ENCODE results near the gene INSIG2.
A peak's percentile ranks its signal among the peaks of the same experiment; 100 is the strongest.

INSIG2 gene

GRCh38 chr2:118088051-118089024 is at the start of gene INSIG2:
Gene INSIG2, plus strand, starts transcription at chr2:118088471. Its CDS starts 8,086 bp downstream, at chr2:118096557.
- no peaks in the 10 kb centered on the region for H3K9me3 Mint-ChIP-seq
- peak within 1 kb of the TSS; percentile 89 for H3K27ac Mint-ChIP-seq
- H3K4me1 Mint-ChIP-seq (ENCODE audit: low read depth) = peaks cover 21% of the 10 kb centered on the region
- peaks cover 4% of the 10 kb centered on the region for H3K36me3 Mint-ChIP-seq (ENCODE audit: low read depth)
- H3K27me3 Mint-ChIP-seq (ENCODE audit: low read depth) = peaks cover 11% of the 10 kb centered on the region
- H3K4me3 Mint-ChIP-seq = peak within 1 kb of the TSS; percentile 92

- H3K36me3 Mint-ChIP-seq (ENCODE audit: low read depth) = peaks cover 2% of the 10 kb centered on the region
- no peak overlapping the region for H3K4me3 Mint-ChIP-seq
- H3K27ac Mint-ChIP-seq = no peak overlapping the region
These were observed 47.4 kb upstream of the INSIG2 start for GRCh38 chr2:118040891-118041290.

DNA sequence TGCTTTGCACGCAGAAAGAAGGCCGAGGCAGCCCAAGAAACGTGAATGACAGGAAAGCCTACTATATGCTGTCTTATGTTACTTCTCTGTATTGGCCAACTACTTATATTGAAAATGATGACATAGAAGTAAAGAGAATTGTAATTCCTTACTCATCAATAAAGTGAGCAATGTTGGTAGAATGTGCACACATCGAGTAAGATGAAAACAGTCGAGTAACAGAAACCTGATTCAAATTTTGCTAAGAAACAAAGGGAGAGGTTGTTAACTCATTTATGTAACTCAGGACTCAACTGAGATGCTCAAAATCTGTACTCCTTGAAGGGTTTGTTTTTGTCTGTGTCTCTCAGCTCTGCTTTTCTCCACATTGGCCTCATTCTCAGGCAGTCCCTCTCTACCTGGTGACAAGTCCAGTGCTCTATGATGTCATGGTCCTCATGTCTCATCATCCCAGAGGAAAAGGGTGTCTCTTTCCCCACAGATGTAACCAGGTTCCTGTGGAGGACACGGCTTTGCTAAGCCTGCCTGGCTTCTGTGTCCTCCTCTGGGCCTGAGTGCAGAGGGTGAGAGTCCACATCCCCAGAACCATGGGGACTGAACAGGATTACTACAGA is 44.1 kb upstream of the INSIG2 start:
- Mint-ChIP-seq H3K4me3 (no peak overlapping the region), H3K9me3 (no peaks in the 10 kb centered on the region), H3K27ac (no peak overlapping the region), H3K36me3 (ENCODE audit: low read depth) (no peaks in the 10 kb centered on the region), H3K27me3 (ENCODE audit: low read depth) (peaks cover 43% of the 10 kb centered on the region), H3K4me1 (ENCODE audit: low read depth) (peaks cover 2% of the 10 kb centered on the region)

More at GRCh38 chr2:118040891-118041290, 47.4 kb upstream of the INSIG2 start:
- H3K27me3 Mint-ChIP-seq (ENCODE audit: low read depth) = peaks cover 54% of the 10 kb centered on the region
- peaks cover 10% of the 10 kb centered on the region for H3K9me3 Mint-ChIP-seq
- no peaks in the 10 kb centered on the region for H3K4me1 Mint-ChIP-seq (ENCODE audit: low read depth)

DNA sequence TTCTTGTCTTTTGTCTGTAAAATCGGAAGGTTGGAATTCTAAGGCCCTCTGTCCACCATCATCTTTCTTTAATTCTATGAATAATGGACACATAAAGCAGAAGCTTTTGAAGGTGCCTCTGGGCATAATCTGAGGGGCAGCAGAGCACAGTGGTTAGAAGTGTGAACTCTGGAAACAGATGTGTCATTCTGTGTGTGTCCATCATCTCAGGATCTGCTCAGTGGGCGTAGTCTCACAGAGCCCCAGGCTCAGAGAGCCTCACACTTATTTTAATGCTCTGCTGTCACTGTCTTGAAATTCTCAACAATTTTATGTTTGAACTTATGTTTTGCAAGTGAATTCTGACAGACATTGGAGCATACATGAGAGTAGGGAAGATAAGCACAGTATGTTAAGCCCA is 43.4 kb upstream of the INSIG2 start:
- H3K4me3 Mint-ChIP-seq = no peak overlapping the region
- H3K4me1 Mint-ChIP-seq (ENCODE audit: low read depth) = peaks cover 5% of the 10 kb centered on the region
- H3K9me3 Mint-ChIP-seq = no peaks in the 10 kb centered on the region
- peaks cover 40% of the 10 kb centered on the region for H3K27me3 Mint-ChIP-seq (ENCODE audit: low read depth)
- H3K27ac Mint-ChIP-seq = no peak overlapping the region
- H3K36me3 Mint-ChIP-seq (ENCODE audit: low read depth) = no peaks in the 10 kb centered on the region

- H3K27ac Mint-ChIP-seq = no peak overlapping the region
- H3K36me3 Mint-ChIP-seq (ENCODE audit: low read depth) = no peaks in the 10 kb centered on the region
- H3K4me3 Mint-ChIP-seq = no peak overlapping the region
- peaks cover 40% of the 10 kb centered on the region for H3K27me3 Mint-ChIP-seq (ENCODE audit: low read depth)
- H3K4me1 Mint-ChIP-seq (ENCODE audit: low read depth) = peaks cover 8% of the 10 kb centered on the region
- H3K9me3 Mint-ChIP-seq = no peaks in the 10 kb centered on the region
These were observed 43.0 kb upstream of the INSIG2 start for GRCh38 chr2:118045286-118045685.

DNA sequence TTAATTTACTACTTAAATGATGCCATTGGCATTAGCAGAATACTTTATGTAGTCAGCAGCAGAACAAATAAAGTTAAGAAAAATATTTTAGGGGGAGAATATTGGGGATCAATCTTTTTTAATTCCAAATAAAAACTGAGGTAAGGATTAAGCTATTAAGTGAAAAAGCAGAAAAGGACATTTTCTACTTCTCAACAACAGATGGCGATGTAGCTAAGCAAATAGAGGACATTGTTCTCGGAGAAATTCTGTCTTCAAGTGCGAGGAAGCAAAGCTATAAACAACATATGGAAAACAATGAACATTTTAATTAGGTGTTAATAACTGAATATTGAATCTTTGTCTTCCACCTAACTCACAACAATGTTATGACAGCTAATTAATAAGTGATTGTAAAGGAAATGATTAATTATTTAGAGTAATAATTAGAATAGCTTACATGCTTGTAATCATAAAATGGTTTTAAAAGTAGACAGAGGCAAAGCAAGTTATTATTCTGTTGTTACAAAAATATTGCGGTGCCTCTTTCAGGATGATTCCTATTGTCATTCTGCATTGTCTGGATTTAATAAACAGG is 41.5 kb upstream of the INSIG2 start:
- Mint-ChIP-seq H3K36me3 (ENCODE audit: low read depth) (no peaks in the 10 kb centered on the region), H3K27ac (no peak overlapping the region), H3K4me1 (ENCODE audit: low read depth) (peaks cover 8% of the 10 kb centered on the region), H3K27me3 (ENCODE audit: low read depth) (peaks cover 44% of the 10 kb centered on the region), H3K9me3 (no peaks in the 10 kb centered on the region), H3K4me3 (no peak overlapping the region)

- Mint-ChIP-seq H3K4me1 (ENCODE audit: low read depth) (peaks cover 8% of the 10 kb centered on the region), H3K4me3 (no peak overlapping the region), H3K9me3 (no peaks in the 10 kb centered on the region), H3K27ac (no peak overlapping the region), H3K36me3 (ENCODE audit: low read depth) (no peaks in the 10 kb centered on the region), H3K27me3 (ENCODE audit: low read depth) (peaks cover 47% of the 10 kb centered on the region)
These were observed 40.9 kb upstream of the INSIG2 start for GRCh38 chr2:118047380-118047826.

DNA sequence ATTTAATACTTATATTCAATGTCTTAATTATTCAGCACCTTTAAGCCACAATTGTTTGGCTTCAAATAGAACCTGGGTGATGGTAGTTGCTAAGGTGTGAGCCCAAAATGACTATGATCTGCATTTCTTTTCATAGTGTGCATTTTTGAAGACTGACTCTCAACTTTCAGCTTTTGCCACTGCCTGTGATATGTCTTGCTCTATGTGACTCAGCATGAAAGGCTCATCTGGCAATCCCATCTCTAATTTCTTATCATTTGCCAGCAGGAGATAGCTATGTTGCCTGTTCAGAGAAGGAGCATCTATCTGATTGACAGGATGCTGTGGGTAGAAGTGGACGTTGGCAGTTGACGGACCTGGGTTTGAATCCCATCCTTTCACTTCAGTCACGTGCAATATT is 39.9 kb upstream of the INSIG2 start:
- Mint-ChIP-seq H3K9me3 (no peaks in the 10 kb centered on the region), H3K27ac (no peak overlapping the region), H3K4me1 (ENCODE audit: low read depth) (peaks cover 8% of the 10 kb centered on the region), H3K36me3 (ENCODE audit: low read depth) (no peaks in the 10 kb centered on the region), H3K27me3 (ENCODE audit: low read depth) (peaks cover 45% of the 10 kb centered on the region), H3K4me3 (no peak overlapping the region)

GRCh38 chr2:118049140-118049815 is 39.0 kb upstream of the INSIG2 start:
- H3K27me3 Mint-ChIP-seq (ENCODE audit: low read depth) = peaks cover 44% of the 10 kb centered on the region
- H3K4me3 Mint-ChIP-seq = no peak overlapping the region
- H3K4me1 Mint-ChIP-seq (ENCODE audit: low read depth) = peaks cover 8% of the 10 kb centered on the region
- H3K27ac Mint-ChIP-seq = no peak overlapping the region
- no peaks in the 10 kb centered on the region for H3K36me3 Mint-ChIP-seq (ENCODE audit: low read depth)
- H3K9me3 Mint-ChIP-seq = no peaks in the 10 kb centered on the region

DNA sequence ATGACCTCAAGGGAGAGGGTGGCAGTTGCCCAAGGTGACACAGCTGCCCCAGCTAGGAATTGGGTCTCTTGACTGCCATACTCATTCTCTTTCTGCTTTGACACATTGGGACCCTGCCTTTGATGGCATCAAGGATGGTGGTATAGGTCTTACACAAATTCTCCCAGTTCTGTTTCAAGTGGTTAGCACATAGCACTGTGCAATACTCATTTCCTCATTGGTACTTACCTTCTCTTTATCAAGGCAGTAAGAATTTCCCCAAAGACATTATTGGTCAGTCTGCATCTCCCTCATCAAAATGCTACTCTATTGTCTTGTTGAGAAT is 38.5 kb upstream of the INSIG2 start:
- no peak overlapping the region for H3K4me3 Mint-ChIP-seq
- no peak overlapping the region for H3K27ac Mint-ChIP-seq
- H3K27me3 Mint-ChIP-seq (ENCODE audit: low read depth) = peaks cover 41% of the 10 kb centered on the region
- H3K36me3 Mint-ChIP-seq (ENCODE audit: low read depth) = no peaks in the 10 kb centered on the region
- H3K4me1 Mint-ChIP-seq (ENCODE audit: low read depth) = peaks cover 8% of the 10 kb centered on the region
- H3K9me3 Mint-ChIP-seq = no peaks in the 10 kb centered on the region

DNA sequence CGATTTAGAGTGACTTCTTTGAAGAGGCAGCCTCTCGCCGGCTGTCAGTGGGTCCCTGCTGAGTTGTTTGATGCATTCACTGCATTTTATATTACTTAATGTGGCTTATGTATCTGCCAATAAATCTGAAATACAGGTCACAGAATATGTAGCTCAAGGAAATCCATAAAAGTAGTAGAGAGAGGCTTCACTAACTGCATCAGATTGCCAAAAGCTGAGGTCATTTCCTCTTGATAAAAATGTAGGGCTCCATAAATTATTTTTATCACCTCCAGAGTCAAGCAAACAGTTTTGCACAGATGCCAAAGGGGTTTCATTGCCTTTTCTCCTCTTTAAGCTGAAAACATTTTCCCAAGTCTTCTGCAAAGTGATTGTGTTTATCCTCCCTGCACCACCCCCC is 37.9 kb upstream of the INSIG2 start:
- peaks cover 43% of the 10 kb centered on the region for H3K27me3 Mint-ChIP-seq (ENCODE audit: low read depth)
- no peak overlapping the region for H3K27ac Mint-ChIP-seq
- H3K4me1 Mint-ChIP-seq (ENCODE audit: low read depth) = peaks cover 8% of the 10 kb centered on the region
- no peaks in the 10 kb centered on the region for H3K9me3 Mint-ChIP-seq
- no peaks in the 10 kb centered on the region for H3K36me3 Mint-ChIP-seq (ENCODE audit: low read depth)
- H3K4me3 Mint-ChIP-seq = no peak overlapping the region

GRCh38 chr2:118050974-118051373 is 37.3 kb upstream of the INSIG2 start:
- peaks cover 8% of the 10 kb centered on the region for H3K4me1 Mint-ChIP-seq (ENCODE audit: low read depth)
- no peak overlapping the region for H3K4me3 Mint-ChIP-seq
- peaks cover 45% of the 10 kb centered on the region for H3K27me3 Mint-ChIP-seq (ENCODE audit: low read depth)
- H3K27ac Mint-ChIP-seq = no peak overlapping the region
- H3K36me3 Mint-ChIP-seq (ENCODE audit: low read depth) = no peaks in the 10 kb centered on the region
- no peaks in the 10 kb centered on the region for H3K9me3 Mint-ChIP-seq

GRCh38 chr2:118051826-118052358 is 36.4 kb upstream of the INSIG2 start:
- H3K4me3 Mint-ChIP-seq = no peak overlapping the region
- no peaks in the 10 kb centered on the region for H3K36me3 Mint-ChIP-seq (ENCODE audit: low read depth)
- peaks cover 8% of the 10 kb centered on the region for H3K4me1 Mint-ChIP-seq (ENCODE audit: low read depth)
- H3K27me3 Mint-ChIP-seq (ENCODE audit: low read depth) = peaks cover 45% of the 10 kb centered on the region
- H3K27ac Mint-ChIP-seq = no peak overlapping the region
- H3K9me3 Mint-ChIP-seq = no peaks in the 10 kb centered on the region

DNA sequence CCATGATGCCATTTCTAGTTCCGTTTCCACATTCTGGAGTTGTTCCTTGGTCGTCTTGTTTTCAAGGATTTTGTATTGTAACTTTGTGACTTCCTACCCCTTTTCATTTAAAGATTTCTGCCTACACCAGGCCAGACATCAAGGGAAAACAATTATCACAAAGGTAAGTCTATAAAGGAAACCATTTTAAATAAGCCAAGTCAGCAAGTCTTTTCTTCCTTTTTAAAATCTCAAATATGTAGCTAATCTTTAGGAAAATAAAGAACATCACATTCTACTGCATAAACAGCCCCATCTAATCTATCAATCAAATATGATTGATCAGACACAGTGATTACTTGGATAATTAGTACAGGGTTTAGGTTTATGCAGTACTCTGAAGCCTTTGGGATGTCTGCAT is 35.8 kb upstream of the INSIG2 start:
- peaks cover 6% of the 10 kb centered on the region for H3K4me1 Mint-ChIP-seq (ENCODE audit: low read depth)
- no peaks in the 10 kb centered on the region for H3K9me3 Mint-ChIP-seq
- H3K36me3 Mint-ChIP-seq (ENCODE audit: low read depth) = no peaks in the 10 kb centered on the region
- H3K27ac Mint-ChIP-seq = no peak overlapping the region
- H3K27me3 Mint-ChIP-seq (ENCODE audit: low read depth) = peaks cover 47% of the 10 kb centered on the region
- H3K4me3 Mint-ChIP-seq = no peak overlapping the region

Data from T-helper 1 cell treated with Interleukin-12 subunit alpha and Interleukin-12 subunit beta and Interleukin-4 antibody, amounts not matched to agents 30 μg/mL and 1 μg/mL, for 36 hours (primary cell).